HG03060 (cell line): ENCODE measurements around the gene NPAS2.

Experiments
- ATAC-seq: cut with Tn5 transposase; IDR thresholded peaks from one replicate; pipeline ENCODE4 v1.9.1; 2021; ENCODE audit warnings: low read depth, moderate number of reproducible peaks; ENCODE audit not compliant: unreplicated experiment

NPAS2 gene

DNA sequence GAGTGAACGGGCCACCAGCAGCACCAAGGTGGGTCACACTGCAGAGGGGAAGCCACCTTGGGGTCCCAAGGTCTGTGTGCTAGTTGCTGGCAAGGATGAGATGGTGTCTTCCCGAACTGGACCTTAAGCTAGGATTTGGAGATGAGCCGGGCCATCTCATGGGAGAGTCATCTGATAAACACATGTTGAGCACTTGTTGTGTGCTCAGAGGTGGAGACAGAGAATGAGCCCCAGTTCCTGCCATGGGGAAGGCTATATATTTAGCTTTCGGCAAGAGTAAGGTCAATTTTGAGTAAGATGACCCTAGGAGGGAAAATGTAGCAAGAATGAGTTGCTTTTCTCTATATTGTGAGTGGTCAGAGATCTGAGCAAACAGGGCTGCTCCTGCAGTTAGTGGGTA is 140.7 kb downstream of the NPAS2 start:
- no peak for ATAC-seq

- ATAC-seq: no peak
Observed at GRCh38 chr2:100962366-100963025, 142.6 kb downstream of the NPAS2 start.

- ATAC-seq: no peak
Observed at GRCh38 chr2:100963026-100963375, 143.1 kb downstream of the NPAS2 start.

- ATAC-seq: no peak
Observed at GRCh38 chr2:100964222-100964621, 144.3 kb downstream of the NPAS2 start.

DNA sequence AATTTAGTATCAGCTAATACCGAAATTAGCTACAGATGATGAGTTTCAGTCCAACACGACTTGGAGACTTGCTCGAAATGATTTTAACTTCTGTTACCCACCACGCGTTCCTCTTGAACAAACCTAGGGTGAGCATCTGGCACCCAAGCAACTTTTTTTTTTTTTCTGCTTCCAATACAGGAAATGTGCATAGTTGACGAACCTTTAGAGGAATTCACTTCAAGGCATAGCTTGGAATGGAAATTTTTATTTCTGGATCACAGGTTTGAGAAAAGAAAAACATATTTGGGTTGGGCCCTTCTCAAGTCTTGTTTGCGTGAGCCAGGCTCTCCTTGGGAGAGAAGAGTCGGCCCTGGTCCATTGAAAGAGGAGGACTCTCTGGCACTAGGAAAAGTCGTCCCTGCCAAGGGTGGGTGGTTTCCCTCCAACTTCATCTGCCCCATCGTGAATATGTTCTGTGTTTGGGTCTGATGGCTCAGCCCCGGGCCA is 144.8 kb downstream of the NPAS2 start:
- ATAC-seq: no peak

DNA sequence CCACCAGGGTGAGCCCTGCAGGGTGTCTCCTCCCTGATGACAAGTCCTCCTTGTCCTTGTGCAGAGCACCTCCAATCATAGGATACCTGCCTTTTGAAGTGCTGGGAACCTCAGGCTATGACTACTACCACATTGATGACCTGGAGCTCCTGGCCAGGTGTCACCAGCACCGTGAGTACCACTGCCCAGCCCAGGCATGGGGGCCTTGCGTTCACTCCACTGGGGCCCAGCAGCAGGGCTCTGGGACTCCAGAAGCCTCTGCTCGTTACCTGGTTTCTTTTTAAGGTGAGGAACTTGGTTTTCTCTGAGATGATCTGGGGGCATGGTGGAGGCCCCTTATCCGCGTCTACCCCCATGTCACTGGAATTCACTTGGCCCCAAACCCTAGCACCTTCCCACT is 145.7 kb downstream of the NPAS2 start:
- no peak for ATAC-seq

GRCh38 chr2:100967716-100968115 is 147.8 kb downstream of the NPAS2 start:
- no peak for ATAC-seq

DNA sequence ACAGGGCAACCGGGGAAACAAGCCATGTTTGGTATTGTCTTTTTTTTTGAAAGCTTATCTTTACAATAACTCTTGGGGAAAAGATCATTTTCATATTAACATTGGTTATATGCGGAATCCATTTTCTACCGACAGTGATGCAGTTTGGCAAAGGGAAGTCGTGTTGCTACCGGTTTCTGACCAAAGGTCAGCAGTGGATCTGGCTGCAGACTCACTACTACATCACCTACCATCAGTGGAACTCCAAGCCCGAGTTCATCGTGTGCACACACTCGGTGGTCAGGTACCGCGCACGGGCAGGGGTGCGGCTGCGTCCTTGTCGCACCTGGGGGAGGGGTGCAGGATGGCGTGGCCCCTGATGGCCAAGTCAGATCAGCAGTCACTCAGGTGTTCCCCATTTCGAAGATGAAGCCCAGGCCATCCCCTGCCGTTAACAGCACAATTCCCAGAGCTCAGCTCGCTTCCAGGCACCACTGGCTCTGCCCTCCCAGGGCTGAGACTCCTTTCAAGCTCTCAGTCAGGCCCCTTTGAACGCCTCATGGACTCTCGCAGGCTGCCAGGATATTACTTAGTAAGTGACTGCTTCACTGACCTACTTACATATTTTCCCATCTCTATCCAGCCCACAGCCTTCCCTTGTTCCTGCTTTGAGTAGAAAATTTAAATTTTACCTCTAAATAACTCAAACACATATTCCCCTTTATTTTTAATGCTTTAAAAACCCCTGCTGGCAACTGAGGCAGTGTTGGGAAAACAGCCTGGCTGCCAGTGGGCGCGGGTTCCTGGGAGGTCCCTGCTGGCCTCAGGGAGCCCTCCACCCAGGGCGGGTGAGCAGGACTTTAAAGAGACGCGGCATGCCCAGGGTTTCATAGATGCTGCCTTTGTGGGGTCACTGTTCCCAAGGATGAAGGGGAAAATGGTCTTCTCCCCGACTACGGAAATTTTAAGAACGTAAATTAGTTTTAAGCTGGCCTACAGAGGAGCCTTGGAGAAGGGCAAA is 148.5 kb downstream of the NPAS2 start:
- ATAC-seq: no peak

- ATAC-seq: no peak
Observed at GRCh38 chr2:100969998-100970397, 150.1 kb downstream of the NPAS2 start.

DNA sequence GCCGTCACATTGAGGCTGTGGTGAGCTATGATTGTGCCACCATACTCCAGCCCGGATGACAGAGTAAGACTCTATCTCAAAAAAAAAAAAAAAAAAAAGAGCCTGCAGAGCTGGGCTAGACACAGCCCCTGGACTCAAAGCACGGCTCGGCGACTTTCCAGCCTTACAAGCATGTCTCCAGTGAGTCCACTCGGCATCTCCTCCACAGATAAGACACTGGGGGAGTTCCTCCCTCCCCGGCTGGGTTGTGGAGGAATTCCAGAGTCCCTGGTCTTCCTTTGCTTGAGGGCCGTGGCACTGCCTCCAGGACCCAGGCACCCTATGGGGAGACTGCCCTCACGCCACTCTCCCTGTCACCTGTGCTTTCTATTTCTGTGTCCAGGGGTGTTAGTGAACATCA is 151.3 kb downstream of the NPAS2 start:
- no peak for ATAC-seq

DNA sequence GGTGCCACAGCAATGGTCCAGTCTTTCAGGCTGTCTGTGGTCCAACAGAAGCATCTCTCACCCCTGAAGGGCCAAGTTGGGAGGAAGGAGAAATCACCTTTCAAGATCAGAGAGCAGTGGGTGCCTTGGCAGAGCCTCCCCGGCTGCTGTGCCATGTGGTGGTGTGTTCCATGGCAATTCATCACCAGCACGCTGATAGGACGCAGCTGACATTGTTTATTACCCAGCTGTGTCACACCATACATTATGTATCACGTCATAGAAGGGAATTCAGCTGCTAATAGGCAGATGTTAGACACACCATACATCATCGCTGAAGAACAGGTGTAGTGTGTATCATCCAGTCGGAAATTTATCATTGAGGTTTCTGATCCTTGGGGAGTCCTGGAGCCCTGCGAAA is 152.5 kb downstream of the NPAS2 start:
- ATAC-seq: no peak

DNA sequence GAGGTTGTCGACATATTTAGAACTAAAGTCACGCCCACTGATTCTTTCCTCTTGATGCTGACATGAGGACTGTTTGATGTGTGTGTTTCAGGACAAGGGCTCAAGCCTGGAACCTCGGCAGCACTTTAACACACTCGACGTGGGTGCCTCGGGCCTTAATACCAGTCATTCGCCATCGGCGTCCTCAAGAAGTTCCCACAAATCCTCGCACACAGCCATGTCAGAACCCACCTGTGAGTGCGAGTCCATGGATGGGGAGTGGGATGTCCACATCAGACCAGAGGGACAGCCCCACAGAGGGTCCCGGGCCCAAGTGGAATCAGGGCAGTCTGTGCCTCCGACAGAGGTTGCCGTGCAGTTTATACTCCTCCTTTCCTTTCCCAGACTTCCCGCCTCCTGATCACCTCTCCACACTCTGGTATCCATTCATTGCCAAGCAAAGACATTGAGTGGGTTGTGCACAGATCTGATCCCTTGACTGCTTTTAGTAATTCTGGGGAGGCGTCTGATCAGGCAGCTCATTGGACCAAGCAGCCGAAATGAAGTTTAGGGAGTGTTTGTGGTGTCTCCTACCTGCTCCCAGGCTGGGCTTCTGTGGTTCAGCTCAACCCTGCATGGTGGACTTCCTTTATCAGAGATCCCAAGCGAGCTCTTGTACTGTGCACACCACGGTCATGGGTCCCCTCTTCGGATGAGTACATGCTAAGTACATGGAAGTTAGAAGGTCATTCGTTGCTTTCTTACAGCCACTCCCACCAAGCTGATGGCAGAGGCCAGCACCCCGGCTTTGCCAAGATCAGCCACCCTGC is 155.0 kb downstream of the NPAS2 start:
- ATAC-seq: no peak

GRCh38 chr2:100975521-100975785 is 155.5 kb downstream of the NPAS2 start:
- no peak for ATAC-seq

DNA sequence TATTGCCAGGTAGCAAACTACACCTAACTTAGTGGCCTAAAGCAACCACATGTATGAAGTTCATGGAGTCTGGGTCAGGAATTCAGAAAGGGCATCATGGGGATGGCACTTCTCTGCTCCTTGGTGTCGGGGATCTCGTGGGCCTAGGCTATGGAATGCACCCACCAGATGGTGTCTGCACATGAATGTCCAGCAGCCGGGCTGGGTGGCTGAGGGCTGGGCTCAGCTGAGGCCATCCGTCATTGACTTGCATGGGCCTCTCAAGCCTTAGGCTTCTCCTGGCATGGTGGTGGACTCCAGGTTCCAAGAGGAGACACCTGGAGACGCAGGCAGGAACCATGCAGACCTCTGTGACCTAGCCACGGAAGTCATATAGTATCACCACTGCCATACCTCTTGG is 156.1 kb downstream of the NPAS2 start:
- ATAC-seq: no peak

- peak; percentile 72 for ATAC-seq
Observed at GRCh38 chr2:100976645-100977391, 156.9 kb downstream of the NPAS2 start.

DNA sequence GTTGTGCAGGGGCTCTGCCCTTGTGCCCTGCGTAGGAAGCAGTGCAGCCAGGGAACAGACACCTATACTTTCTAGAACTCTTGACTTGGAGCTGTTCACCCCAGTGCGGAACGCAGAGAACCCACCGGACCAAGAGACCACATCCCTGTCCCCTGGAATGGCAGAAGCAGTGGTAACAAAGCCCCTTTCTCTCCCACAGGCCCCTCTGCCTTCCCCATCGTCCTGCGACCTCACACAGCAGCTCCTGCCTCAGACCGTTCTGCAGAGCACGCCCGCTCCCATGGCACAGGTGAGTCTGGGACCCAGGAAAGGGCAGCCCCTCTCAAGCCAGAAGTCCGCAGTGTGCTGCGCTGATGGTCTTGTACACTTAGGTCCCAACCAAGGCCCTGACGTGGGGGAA is 157.6 kb downstream of the NPAS2 start:
- no peak for ATAC-seq

DNA sequence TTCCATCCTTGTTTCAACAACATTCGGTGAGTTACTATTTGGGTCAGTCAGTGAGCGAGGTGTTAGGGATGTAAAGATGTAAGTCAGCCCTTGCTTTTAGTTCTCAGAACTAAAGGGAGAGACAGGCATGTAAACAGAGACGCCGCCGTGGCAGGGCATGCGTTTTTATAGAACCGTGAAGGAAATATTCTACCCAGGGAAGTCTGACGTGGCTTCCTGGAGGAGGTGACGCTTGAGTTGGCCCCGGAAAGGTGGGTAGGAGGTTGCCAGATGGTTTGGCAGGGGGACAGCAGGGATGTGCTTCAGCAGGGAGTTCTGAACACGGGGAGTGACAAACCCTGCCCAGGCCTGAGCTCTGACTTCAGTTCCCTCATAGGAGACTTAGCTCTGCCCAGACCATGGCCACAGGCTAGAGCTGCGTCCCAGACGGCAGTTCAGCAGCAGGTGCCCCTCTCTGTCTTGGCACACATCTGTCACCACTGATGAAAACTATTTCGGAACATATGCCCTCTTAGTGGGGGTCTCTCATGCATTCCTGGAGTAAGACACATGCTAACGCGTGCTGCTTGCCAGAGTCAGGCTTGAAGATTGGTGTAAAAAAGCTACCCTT is 158.7 kb downstream of the NPAS2 start:
- no peak for ATAC-seq

GRCh38 chr2:100980046-100980445 is 160.1 kb downstream of the NPAS2 start:
- ATAC-seq: no peak

- no peak for ATAC-seq
Observed at GRCh38 chr2:100981011-100981410, 161.1 kb downstream of the NPAS2 start.

GRCh38 chr2:100982431-100982861 is 162.5 kb downstream of the NPAS2 start:
- ATAC-seq: no peak
